ENCODE data around the gene SSU72. TPM values are rescaled to one million over a fixed set of nuclear protein-coding genes. Genes with fewer than 3 reads are reported as not detected.

Gene SSU72
- total RNA-seq, 1 experiment from 2014 or later, result 179 TPM

GRCh38 chr1:1577367-1578011 is 2.8 kb upstream of the SSU72 start:
- peaks cover 0 to 3% of the 10 kb centered on the region in 2 experiments; a peak in 1 of 5 replicates for H3K9me3 Mint-ChIP-seq
- peaks cover 17% of the 10 kb centered on the region; the same call in 1 of the 2 replicates for H3K79me2 ChIP-seq (ENCODE audit: insufficient read depth, low read length)
- no peak overlapping the region for H2BK12ac ChIP-seq (ENCODE audit: insufficient read length, low read depth, low read length)
- no peak overlapping the region for H4K5ac ChIP-seq (ENCODE audit: insufficient read length, low read depth, low read length)
- no peak overlapping the region for H3K4ac ChIP-seq (ENCODE audit: low read depth, low read length)
- H3K27ac Mint-ChIP-seq, result no peak overlapping the region
- no peak for DNase-seq
- peaks cover 11% of the 10 kb centered on the region for H3K23me2 ChIP-seq (ENCODE audit: insufficient read length, low read depth, low read length, poor library complexity, severe bottlenecking)
- no CpG with 5 or more reads among the region's 10 CpGs for WGBS (ENCODE audit: extremely low coverage, insufficient read length, low lambda C conversion rate)
- H4K8ac ChIP-seq (replicated peaks; ENCODE audit: insufficient read length, low read depth, low read length), result no peak overlapping the region
- no peaks in the 10 kb centered on the region for H3K9me3 ChIP-seq (ENCODE audit: control insufficient read depth, low read depth, low read length)
- H2BK120ac ChIP-seq (ENCODE audit: low read depth, low read length, poor library complexity, severe bottlenecking), result no peak overlapping the region
- H2BK5ac ChIP-seq (ENCODE audit: insufficient read length, low read length), result no peak overlapping the region
- TF ChIP-seq CTCF (conservative IDR thresholded peaks at IDR 0.05), result no peak
- peaks cover 3 to 10% (median 5%) of the 10 kb centered on the region in 3 experiments; a peak in 6 of 7 replicates for H3K36me3 Mint-ChIP-seq (ENCODE audit: insufficient read depth in 1 of 3, low read depth in 3 of 3)
- no peak overlapping the region for H3K27ac ChIP-seq (ENCODE audit: insufficient read length, low read depth, low read length)
- H3K14ac ChIP-seq (ENCODE audit: insufficient read depth, low read length), result no peak overlapping the region
- H3K56ac ChIP-seq (ENCODE audit: insufficient read length, low read depth, low read length), result no peak overlapping the region
- no peak overlapping the region for H3K9ac ChIP-seq (ENCODE audit: extremely low read depth, insufficient read length, low read length)
- no peak overlapping the region for H2AK5ac ChIP-seq (ENCODE audit: insufficient read length, low read length)
- H4K91ac ChIP-seq (ENCODE audit: insufficient read length, low read depth, low read length), result no peak overlapping the region
- no peak overlapping the region for H3K18ac ChIP-seq (ENCODE audit: insufficient read length, low read depth, low read length)
- no peak overlapping the region for H2BK20ac ChIP-seq (ENCODE audit: low read depth, low read length, poor library complexity, severe bottlenecking)
- no peak overlapping the region for H3K23ac ChIP-seq (ENCODE audit: insufficient read length, low read depth, low read length)
- no peak overlapping the region for H3K4me3 Mint-ChIP-seq
- H3K27me3 ChIP-seq (ENCODE audit: insufficient read depth, low read length), result no peaks in the 10 kb centered on the region
- H3K4me1 Mint-ChIP-seq, result peaks cover 9 to 16% of the 10 kb centered on the region in 2 experiments
- no peak overlapping the region for H2AFZ ChIP-seq (ENCODE audit: low read length)
- no peaks in the 10 kb centered on the region for H3K4me1 ChIP-seq (ENCODE audit: insufficient read depth, low read length)
- H3T11ph ChIP-seq (ENCODE audit: low read length), result no peak overlapping the region
- H3K27me3 Mint-ChIP-seq (ENCODE audit: low read depth), result peaks cover 28% of the 10 kb centered on the region
- H2BK15ac ChIP-seq (ENCODE audit: low read depth, low read length), result no peak overlapping the region
- no peak overlapping the region for H3K4me2 ChIP-seq (ENCODE audit: insufficient read depth, insufficient read length, low read length)
- H4K20me1 ChIP-seq (ENCODE audit: control insufficient read depth, insufficient read depth, insufficient read length), result no peaks in the 10 kb centered on the region
- H3K79me1 ChIP-seq (ENCODE audit: insufficient read depth, low read depth, low read length, poor library complexity, severe bottlenecking), result no peaks in the 10 kb centered on the region
